Hepatocyte (in vitro differentiated cells): Measurements from ENCODE around the gene FITM1.

Source experiments
- CTCF ChIP-seq: fragments of 200-600 bp; sonication (generic); IDR thresholded peaks from 2 replicates; pipeline ENCODE4 v1.5.1; 2016; ENCODE audit warnings: antibody characterized with exemption, mild to moderate bottlenecking; ENCODE audit not compliant: poor library complexity
- EZH2 ChIP-seq: fragments of 200-600 bp; sonication (generic); IDR thresholded peaks from 2 replicates; pipeline ENCODE4 v1.6.1; 2016; ENCODE audit warnings: antibody characterized with exemption, mild to moderate bottlenecking, borderline replicate concordance
- EZH2phosphoT487 ChIP-seq: fragments of 200-600 bp; sonication (generic); IDR thresholded peaks from one replicate; pipeline ENCODE4 v1.6.1; 2018; ENCODE audit warnings: antibody characterized with exemption, mild to moderate bottlenecking, low read depth, moderate library complexity; ENCODE audit not compliant: unreplicated experiment, severe bottlenecking

- no peak for TF ChIP-seq CTCF
- TF ChIP-seq EZH2: no peak
- no peak for TF ChIP-seq EZH2phosphoT487
Observed at GRCh38 chr14:24086193-24086955, 44.1 kb upstream of the FITM1 start.
